DOHH2 (cell line): ENCODE measurements around the gene PRX.

Source experiments
- EZH2phosphoT487 ChIP-seq: fragments of 200-600 bp; sonication (generic); IDR thresholded peaks from 2 replicates; pipeline ENCODE4 v1.6.1; 2017; ENCODE audit warnings: borderline replicate concordance, mild to moderate bottlenecking, antibody characterized with exemption, low read length, moderate library complexity, mixed read lengths
- TF ChIP-seq, protein P1 (sequence below): fragments of 200-600 bp; sonication (generic); IDR thresholded peaks from one replicate; pipeline ENCODE4 v1.5.1; 2014; ENCODE audit warnings: antibody characterized with exemption, mild to moderate bottlenecking, low read depth, low read length; ENCODE audit not compliant: poor library complexity, severe bottlenecking

DNA sequence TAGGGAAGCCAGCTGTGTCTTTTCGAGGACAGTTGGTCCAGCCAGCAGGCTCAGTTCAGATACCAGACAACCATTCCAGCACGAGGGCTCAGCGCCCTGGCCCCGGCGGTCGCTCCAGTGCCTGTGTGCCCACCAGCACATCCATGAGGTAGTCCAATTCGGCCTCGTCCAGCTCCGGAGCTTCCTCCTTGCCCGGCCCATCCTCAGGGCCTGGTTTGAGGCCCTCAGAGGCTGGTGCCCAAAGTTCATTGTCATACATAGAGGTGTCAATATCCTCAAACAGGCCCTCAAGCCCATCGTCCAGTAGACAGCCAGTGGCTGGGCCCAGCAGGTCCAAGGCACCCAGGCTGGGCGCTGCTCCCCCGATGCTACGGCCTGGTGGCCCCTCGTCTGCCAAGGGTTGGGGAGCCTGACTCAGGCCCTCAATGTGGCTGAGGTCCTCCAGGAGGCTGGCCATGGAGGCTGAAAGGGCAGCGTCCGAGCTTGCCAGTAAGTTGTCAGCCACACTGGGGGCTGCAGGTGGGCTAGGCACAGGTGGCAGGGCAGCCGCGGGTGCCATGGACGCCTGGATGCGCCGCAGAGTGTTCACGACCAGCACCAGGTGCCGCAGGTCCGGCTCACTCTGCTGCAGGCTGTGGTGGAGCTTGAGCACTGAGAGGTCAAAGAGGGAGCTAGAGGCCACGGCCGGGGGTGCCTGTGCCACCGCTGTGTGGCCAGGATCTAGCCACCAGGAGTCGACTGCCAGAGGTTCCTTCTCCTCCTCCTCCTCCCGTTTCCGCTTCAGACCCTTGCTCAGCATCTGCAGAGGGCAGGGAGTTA, 9.8 kb upstream of the PRX start:
- TF ChIP-seq, protein P1, sequence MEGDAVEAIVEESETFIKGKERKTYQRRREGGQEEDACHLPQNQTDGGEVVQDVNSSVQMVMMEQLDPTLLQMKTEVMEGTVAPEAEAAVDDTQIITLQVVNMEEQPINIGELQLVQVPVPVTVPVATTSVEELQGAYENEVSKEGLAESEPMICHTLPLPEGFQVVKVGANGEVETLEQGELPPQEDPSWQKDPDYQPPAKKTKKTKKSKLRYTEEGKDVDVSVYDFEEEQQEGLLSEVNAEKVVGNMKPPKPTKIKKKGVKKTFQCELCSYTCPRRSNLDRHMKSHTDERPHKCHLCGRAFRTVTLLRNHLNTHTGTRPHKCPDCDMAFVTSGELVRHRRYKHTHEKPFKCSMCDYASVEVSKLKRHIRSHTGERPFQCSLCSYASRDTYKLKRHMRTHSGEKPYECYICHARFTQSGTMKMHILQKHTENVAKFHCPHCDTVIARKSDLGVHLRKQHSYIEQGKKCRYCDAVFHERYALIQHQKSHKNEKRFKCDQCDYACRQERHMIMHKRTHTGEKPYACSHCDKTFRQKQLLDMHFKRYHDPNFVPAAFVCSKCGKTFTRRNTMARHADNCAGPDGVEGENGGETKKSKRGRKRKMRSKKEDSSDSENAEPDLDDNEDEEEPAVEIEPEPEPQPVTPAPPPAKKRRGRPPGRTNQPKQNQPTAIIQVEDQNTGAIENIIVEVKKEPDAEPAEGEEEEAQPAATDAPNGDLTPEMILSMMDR, result no peak
- no peak for TF ChIP-seq EZH2phosphoT487
